Globus pallidus (tissue), 1 donor: ENCODE results near the gene FNBP1.
"Not testable (repeated sequence)": the region's sequence is repeated elsewhere in the genome, so short reads cannot be mapped to it uniquely, and the experiment has no call there.

ENCODE experiments used
- DNase-seq: peaks from one replicate; pipeline ENCODE4 v3.0.0-alpha.2; 2015; ENCODE audit warnings: low spot score

FNBP1 gene

GRCh38 chr9:129991139-129991538 lies 51.9 kb downstream of the FNBP1 start:
- not testable (repeated sequence) for DNase-seq

GRCh38 chr9:129990269-129991010 lies 52.5 kb downstream of the FNBP1 start:
- no peak for DNase-seq

GRCh38 chr9:129989740-129990139 lies 53.2 kb downstream of the FNBP1 start:
- DNase-seq = no peak

GRCh38 chr9:129989362-129989708 lies 53.7 kb downstream of the FNBP1 start:
- DNase-seq = no peak

GRCh38 chr9:129988607-129989361 lies 54.2 kb downstream of the FNBP1 start:
- DNase-seq = no peak

- DNase-seq = no peak
These were observed 55.0 kb downstream of the FNBP1 start for GRCh38 chr9:129987941-129988340.

GRCh38 chr9:129987047-129987446 lies 55.9 kb downstream of the FNBP1 start:
- no peak for DNase-seq

GRCh38 chr9:129984589-129984988 lies 58.4 kb downstream of the FNBP1 start:
- not testable (repeated sequence) for DNase-seq

- no peak for DNase-seq
These were observed 59.1 kb downstream of the FNBP1 start for GRCh38 chr9:129983891-129984290.

GRCh38 chr9:129981180-129981907 lies 61.6 kb downstream of the FNBP1 start:
- DNase-seq = peak; percentile 85

GRCh38 chr9:129980224-129980623 lies 62.8 kb downstream of the FNBP1 start:
- not testable (repeated sequence) for DNase-seq

- DNase-seq = no peak
These were observed 63.8 kb downstream of the FNBP1 start for GRCh38 chr9:129979071-129979745.

GRCh38 chr9:129972816-129973215 lies 70.2 kb downstream of the FNBP1 start:
- DNase-seq = no peak

GRCh38 chr9:129968690-129969485 lies 74.1 kb downstream of the FNBP1 start:
- no peak for DNase-seq

- DNase-seq = peak; percentile 59
These were observed 77.9 kb downstream of the FNBP1 start for GRCh38 chr9:129964901-129965734.

GRCh38 chr9:129962889-129963703 lies 79.9 kb downstream of the FNBP1 start:
- DNase-seq = peak; percentile 71

- peak; percentile 58 for DNase-seq
These were observed 80.5 kb downstream of the FNBP1 start for GRCh38 chr9:129962451-129962864.

GRCh38 chr9:129958796-129959195 lies 84.2 kb downstream of the FNBP1 start:
- DNase-seq = no peak

GRCh38 chr9:129954868-129955550 lies 88.0 kb downstream of the FNBP1 start:
- no peak for DNase-seq
